Neural progenitor cell (in vitro differentiated cells): Measurements from ENCODE around the gene C2.

Experiments
- CTCF ChIP-seq: fragments of 200-600 bp; sonication (generic); IDR thresholded peaks from 2 replicates; pipeline ENCODE4 v1.5.1; 2017; ENCODE audit warnings: antibody characterized with exemption, mild to moderate bottlenecking
- EZH2 ChIP-seq: fragments of 200-600 bp; sonication (generic); IDR thresholded peaks from 2 replicates; pipeline ENCODE4 v1.6.1; 2017; ENCODE audit warnings: antibody characterized with exemption, mild to moderate bottlenecking, moderate library complexity
- EZH2phosphoT487 ChIP-seq: fragments of 200-600 bp; sonication (generic); IDR thresholded peaks from 2 replicates; pipeline ENCODE4 v1.6.1; 2017; ENCODE audit warnings: antibody characterized with exemption

DNA sequence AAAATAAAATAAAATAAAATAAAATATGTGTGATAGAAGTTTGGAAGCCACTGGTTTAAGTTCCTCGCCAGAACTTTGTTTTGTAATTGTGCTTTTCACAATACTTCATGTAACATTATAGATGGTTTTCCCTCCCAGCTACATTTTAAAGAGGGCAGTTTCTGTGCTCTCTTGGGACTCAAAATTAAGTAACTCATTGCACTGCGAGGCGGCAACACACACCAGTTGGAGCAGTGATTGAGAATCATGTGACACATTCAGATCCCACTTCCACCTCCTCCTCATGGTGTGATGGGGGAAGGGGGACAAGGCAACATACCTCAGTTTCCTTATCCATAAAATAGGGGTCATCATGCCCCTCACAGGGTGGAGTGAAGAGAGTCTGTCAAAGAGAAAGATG, 7.5 kb downstream of the C2 start:
- no peak for TF ChIP-seq CTCF
- no peak for TF ChIP-seq EZH2
- TF ChIP-seq EZH2phosphoT487, result no peak
